ENCODE results near the gene BOLL.

DNA sequence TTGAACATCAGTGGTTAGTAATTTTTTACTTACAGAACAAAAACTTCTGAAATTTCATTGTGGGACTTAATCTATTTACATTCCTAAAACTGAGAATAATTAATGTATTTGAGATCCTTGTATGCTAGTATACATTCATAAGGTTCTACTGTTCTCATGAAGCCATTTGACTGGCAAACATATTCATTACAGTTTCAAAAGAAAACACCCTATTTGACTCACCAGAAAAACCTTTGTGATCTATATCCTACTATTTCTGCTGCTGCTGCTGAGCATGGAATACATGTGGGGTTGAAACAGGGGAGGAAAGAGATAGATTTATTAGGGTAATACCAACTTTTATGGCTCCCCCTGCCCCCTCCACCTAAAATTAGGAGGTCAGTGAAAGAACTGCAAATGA, 58.1 kb downstream of the BOLL start:
- TF ChIP-seq, protein P1, sequence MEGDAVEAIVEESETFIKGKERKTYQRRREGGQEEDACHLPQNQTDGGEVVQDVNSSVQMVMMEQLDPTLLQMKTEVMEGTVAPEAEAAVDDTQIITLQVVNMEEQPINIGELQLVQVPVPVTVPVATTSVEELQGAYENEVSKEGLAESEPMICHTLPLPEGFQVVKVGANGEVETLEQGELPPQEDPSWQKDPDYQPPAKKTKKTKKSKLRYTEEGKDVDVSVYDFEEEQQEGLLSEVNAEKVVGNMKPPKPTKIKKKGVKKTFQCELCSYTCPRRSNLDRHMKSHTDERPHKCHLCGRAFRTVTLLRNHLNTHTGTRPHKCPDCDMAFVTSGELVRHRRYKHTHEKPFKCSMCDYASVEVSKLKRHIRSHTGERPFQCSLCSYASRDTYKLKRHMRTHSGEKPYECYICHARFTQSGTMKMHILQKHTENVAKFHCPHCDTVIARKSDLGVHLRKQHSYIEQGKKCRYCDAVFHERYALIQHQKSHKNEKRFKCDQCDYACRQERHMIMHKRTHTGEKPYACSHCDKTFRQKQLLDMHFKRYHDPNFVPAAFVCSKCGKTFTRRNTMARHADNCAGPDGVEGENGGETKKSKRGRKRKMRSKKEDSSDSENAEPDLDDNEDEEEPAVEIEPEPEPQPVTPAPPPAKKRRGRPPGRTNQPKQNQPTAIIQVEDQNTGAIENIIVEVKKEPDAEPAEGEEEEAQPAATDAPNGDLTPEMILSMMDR (IDR thresholded peaks at IDR 0.05) = no peak
- no peak for TF ChIP-seq POLR2A (IDR thresholded peaks at IDR 0.05)
